ENCODE results near the gene STX8.
"Not testable (repeated sequence)": the region's sequence is repeated elsewhere in the genome, so short reads cannot be mapped to it uniquely, and the experiment has no call there.

The STX8 gene

GRCh38 chr17:9259419-9259818 is 316.2 kb downstream of the STX8 start:
- H3K27ac ChIP-seq, result no peak overlapping the region
- TF ChIP-seq, protein P1, sequence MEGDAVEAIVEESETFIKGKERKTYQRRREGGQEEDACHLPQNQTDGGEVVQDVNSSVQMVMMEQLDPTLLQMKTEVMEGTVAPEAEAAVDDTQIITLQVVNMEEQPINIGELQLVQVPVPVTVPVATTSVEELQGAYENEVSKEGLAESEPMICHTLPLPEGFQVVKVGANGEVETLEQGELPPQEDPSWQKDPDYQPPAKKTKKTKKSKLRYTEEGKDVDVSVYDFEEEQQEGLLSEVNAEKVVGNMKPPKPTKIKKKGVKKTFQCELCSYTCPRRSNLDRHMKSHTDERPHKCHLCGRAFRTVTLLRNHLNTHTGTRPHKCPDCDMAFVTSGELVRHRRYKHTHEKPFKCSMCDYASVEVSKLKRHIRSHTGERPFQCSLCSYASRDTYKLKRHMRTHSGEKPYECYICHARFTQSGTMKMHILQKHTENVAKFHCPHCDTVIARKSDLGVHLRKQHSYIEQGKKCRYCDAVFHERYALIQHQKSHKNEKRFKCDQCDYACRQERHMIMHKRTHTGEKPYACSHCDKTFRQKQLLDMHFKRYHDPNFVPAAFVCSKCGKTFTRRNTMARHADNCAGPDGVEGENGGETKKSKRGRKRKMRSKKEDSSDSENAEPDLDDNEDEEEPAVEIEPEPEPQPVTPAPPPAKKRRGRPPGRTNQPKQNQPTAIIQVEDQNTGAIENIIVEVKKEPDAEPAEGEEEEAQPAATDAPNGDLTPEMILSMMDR (conservative IDR thresholded peaks at IDR 0.05), result no peak

DNA sequence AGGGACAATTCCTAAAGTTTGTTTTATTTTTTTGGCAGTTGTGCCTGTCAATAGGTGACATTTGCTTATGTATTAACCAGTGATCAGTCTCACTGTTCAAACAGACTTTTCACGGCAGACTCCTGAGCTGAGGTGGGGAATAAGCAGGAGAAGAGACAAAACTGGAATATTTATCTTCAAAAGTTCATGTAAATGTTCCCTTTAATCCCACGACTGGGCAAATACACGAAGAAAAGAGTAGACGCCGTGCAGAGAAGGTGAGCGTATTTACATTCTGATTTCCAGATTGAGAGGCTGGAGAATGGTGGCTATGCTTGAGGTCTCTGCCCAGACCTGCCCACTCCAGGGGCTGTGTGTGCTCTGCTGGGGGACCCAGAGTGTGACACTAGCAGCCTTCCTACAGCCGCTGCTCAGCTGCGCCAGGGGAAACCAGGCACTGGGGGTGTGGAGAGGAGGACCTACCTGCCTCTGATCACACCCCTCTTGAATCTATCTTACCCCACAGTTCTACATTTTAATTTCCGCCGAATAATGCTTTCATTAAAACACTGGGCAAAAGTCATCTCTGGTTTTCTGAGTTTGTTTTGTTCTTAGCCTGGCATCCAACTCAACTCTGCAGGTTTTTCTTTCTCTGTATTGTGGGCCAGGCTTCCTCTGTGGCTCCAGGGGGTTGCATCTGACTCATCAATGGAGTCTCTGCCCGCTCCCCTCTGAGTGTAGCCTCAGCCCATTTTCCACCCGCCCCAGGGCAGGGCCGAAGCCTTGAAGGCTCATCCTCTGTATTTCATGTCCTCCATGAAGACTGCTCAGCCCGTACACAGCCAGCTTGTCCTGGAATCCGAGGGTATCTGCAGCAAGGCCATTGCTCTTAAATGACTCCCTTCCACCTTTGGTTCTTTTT is 317.3 kb downstream of the STX8 start:
- no peak overlapping the region for H3K27ac ChIP-seq

GRCh38 chr17:9257630-9257965 is 318.0 kb downstream of the STX8 start:
- H3K27ac ChIP-seq, result not testable (repeated sequence)

More for the DNA sequence above, 317.3 kb downstream of the STX8 start:
- TF ChIP-seq, protein P1 (conservative IDR thresholded peaks at IDR 0.05), result no peak

DNA sequence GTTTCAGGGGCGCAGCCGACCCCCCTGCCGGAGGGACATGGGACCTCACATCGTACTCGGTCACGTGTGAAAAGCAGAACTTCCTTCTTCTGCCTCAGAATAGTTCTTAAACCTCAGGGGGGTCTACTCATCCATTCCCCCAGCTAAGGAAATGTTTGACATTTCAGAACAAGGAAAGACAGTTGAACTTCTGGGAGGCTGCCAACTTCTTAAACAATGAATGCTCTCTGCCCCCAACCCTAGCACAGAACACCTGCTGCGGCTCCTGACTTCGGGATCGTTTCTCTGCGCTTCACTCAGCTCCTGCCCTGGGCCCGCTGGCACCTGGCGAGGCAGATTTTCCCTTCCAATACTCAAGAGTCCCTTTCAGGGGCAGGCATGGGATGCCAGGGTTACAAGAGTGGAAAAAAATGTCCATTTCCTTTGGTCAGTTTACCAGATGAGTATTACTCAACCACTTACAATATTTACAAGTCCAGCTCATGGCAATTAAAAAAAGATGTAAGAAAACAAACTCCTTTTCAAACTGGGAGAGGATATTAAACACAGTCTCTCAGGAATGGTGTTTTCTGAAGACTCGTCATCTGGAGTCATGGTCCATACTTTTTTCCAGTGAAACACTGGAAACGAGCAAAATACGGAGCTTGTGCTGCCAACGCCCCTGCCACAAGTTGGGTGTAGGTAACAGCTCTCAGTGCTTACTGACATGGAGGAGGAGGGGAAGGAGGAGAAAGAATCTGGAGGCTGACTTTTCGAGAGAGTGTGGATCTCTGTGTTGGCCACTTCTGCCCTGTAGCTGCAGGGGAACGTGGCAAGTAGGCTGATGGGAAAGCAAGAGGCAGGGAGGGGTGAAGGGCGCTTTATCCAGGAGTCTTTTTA is 318.6 kb downstream of the STX8 start:
- TF ChIP-seq, protein P1 (conservative IDR thresholded peaks at IDR 0.05), result no peak
- no peak overlapping the region for H3K27ac ChIP-seq

- H3K27ac ChIP-seq, result no peak overlapping the region
- TF ChIP-seq, protein P1 (conservative IDR thresholded peaks at IDR 0.05), result no peak
These were observed 319.3 kb downstream of the STX8 start for GRCh38 chr17:9256361-9256750.

GRCh38 chr17:9255833-9256232 is 319.8 kb downstream of the STX8 start:
- TF ChIP-seq, protein P1 (conservative IDR thresholded peaks at IDR 0.05), result no peak
- no peak overlapping the region for H3K27ac ChIP-seq

- TF ChIP-seq, protein P1 (conservative IDR thresholded peaks at IDR 0.05), result no peak
- H3K27ac ChIP-seq, result no peak overlapping the region
These were observed 320.8 kb downstream of the STX8 start for GRCh38 chr17:9254841-9255240.

Data from VCaP (cell line).